Naive thymus-derived CD4-positive, alpha-beta T cell (primary cell): Measurements from ENCODE around the gene SLC39A5. TPM values are rescaled to one million over a fixed set of nuclear protein-coding genes. Genes with fewer than 3 reads are reported as not detected.

Experiments
- ATAC-seq: fragments of 150-1000 bp; cut with Tn5 transposase; 2 replicates; pipeline ENCODE4 v1.10.0; 2021; ENCODE audit warnings: mild to moderate bottlenecking, moderate library complexity
- CTCF ChIA-PET: fragments of 350-600 bp; sonication (Branson Sonifier 250); formaldehyde crosslinking; loops from one replicate; lab custom pipeline; 2021; ENCODE audit warnings: antibody characterized with exemption; lab: Charles Lee
- POLR2A ChIA-PET: fragments of 350-600 bp; sonication (Branson Sonifier 250); formaldehyde crosslinking; loops from one replicate; lab custom pipeline; 2021; ENCODE audit warnings: antibody characterized with exemption, inconsistent platforms; lab: Charles Lee
- DNase-seq, 9 donors: peaks; one replicate each; pipeline versions ENCODE4 v3.0.0 to v3.0.0-alpha.2; 2020 to 2022; ENCODE audit warnings: mixed read lengths in 1 of 9
- H3K27ac ChIP-seq: one replicate; pipeline ENCODE4 v1.7.0; 2013; ENCODE audit warnings: mild to moderate bottlenecking, low read depth, low read length, moderate library complexity
- H3K27me3 ChIP-seq, 2 donors: one replicate each; pipeline ENCODE4 v1.7.0; 2013; ENCODE audit warnings: low read length in 2 of 2, mild to moderate bottlenecking in 2 of 2, moderate library complexity in 2 of 2; ENCODE audit not compliant: control insufficient read depth in 2 of 2, insufficient read depth in 2 of 2
- H3K36me3 ChIP-seq, 3 experiments: 1 replicate in 2 of 3; 2 replicates in 1 of 3; pipeline ENCODE4 v1.7.0; 2013; ENCODE audit warnings: low read length in 3 of 3, mild to moderate bottlenecking in 3 of 3, moderate library complexity in 1 of 3; ENCODE audit not compliant: insufficient read depth in 3 of 3, control insufficient read depth in 2 of 3
- H3K4me1 ChIP-seq, 2 donors: one replicate each; pipeline ENCODE4 v1.7.0; 2013; ENCODE audit warnings: low read length in 2 of 2, mild to moderate bottlenecking in 2 of 2, moderate library complexity in 1 of 2; ENCODE audit not compliant: control insufficient read depth in 2 of 2, insufficient read depth in 2 of 2
- H3K4me3 ChIP-seq: 2 replicates; pipeline ENCODE4 v1.7.0; 2013; ENCODE audit warnings: mild to moderate bottlenecking, low read length
- H3K9me3 ChIP-seq, 3 experiments: 1 replicate in 2 of 3; 2 replicates in 1 of 3; pipeline ENCODE4 v1.7.0; 2013; ENCODE audit warnings: low read length in 3 of 3; ENCODE audit not compliant: control insufficient read depth in 2 of 3
- H3K27ac Mint-ChIP-seq, 9 donors: one replicate each; pipeline ENCODE4 v1.8.0; 2020 to 2022; ENCODE audit warnings: mixed read lengths in 9 of 9, mild to moderate bottlenecking in 8 of 9, moderate library complexity in 5 of 9, inconsistent platforms in 2 of 9
- H3K27me3 Mint-ChIP-seq, 5 donors: one replicate each; pipeline ENCODE4 v1.8.0; 2021 to 2022; ENCODE audit warnings: mixed read lengths in 5 of 5, mild to moderate bottlenecking in 1 of 5
- H3K36me3 Mint-ChIP-seq, 5 donors: one replicate each; pipeline ENCODE4 v1.8.0; 2020 to 2022; ENCODE audit warnings: mixed read lengths in 5 of 5, mild to moderate bottlenecking in 3 of 5, inconsistent platforms in 1 of 5
- H3K4me1 Mint-ChIP-seq, 7 donors: one replicate each; pipeline ENCODE4 v1.8.0; 2020 to 2022; ENCODE audit warnings: mixed read lengths in 7 of 7, mild to moderate bottlenecking in 3 of 7, inconsistent platforms in 1 of 7
- H3K4me3 Mint-ChIP-seq, 10 donors: one replicate each; pipeline ENCODE4 v1.8.0; 2020 to 2022; ENCODE audit warnings: mild to moderate bottlenecking in 10 of 10, mixed read lengths in 10 of 10, moderate library complexity in 6 of 10, inconsistent platforms in 2 of 10
- H3K9me3 Mint-ChIP-seq, 11 donors: one replicate each; pipeline ENCODE4 v1.8.0; 2020 to 2022; ENCODE audit warnings: mixed read lengths in 11 of 11, mild to moderate bottlenecking in 4 of 11, inconsistent platforms in 1 of 11, moderate library complexity in 1 of 11
- intact Hi-C, 2 donors: fragments of 100-400 bp; cut with micrococcal nuclease; formaldehyde crosslinking; loops; one replicate each; pipeline ENCODE4 v1.15.1; 2023
- polyA plus RNA-seq, 2 donors: library from polyadenylated mRNA; unstranded; fragments of 300-500 nt; fragmentation: Illumina TruSeq; gene quantifications; one replicate each; pipeline ENCODE4 v1.2.3, GENCODE V29; 2021
- total RNA-seq, 6 experiments: library from RNA in 5 of 6; stranded (reverse) in 5 of 6; gene quantifications; 1 replicate in 5 of 6; 2 replicates in 1 of 6; pipeline ENCODE4 v1.2.3 and lab custom pipeline; 2021 to 2026

Gene SLC39A5
- total and polyA plus RNA-seq, 7 experiments from 2014 or later = 0.43 to 1.2 (median 0.77) TPM; not detected in 4

GRCh38 chr12:56213878-56214277 is 16.0 kb upstream of the SLC39A5 start:
- peaks cover 8 to 62% (median 30%) of the 10 kb centered on the region in 3 experiments for H3K36me3 ChIP-seq
- ATAC-seq = no peak
- CTCF ChIA-PET = interaction anchor here (0.9 kb wide), 1 partner anchor 13 kb away, joined by 3 read pairs; no protein-coding TSS in a partner anchor
- peak overlapping the region; percentile 7 for H3K27ac ChIP-seq
- H3K4me3 Mint-ChIP-seq = no peak overlapping the region
- no peak for DNase-seq
- no peaks in the 10 kb centered on the region for H3K9me3 Mint-ChIP-seq
- H3K27ac Mint-ChIP-seq = peak overlapping the region in 2 of 9 donors; percentile 36 to 66
- no peaks in the 10 kb centered on the region for H3K9me3 ChIP-seq
- POLR2A ChIA-PET = interaction anchor here (0.6 kb wide), 1 partner anchor 121 kb away, joined by 3 read pairs; no protein-coding TSS in a partner anchor
- peaks cover 11 to 38% (median 16%) of the 10 kb centered on the region in 5 donors for H3K36me3 Mint-ChIP-seq
- no peaks in the 10 kb centered on the region for H3K27me3 ChIP-seq
- H3K4me1 Mint-ChIP-seq = peaks cover 6 to 18% (median 14%) of the 10 kb centered on the region in 7 donors
- no peaks in the 10 kb centered on the region for H3K27me3 Mint-ChIP-seq
- intact Hi-C loops = no loop called here
- no peaks in the 10 kb centered on the region for H3K4me1 ChIP-seq
- no peak overlapping the region for H3K4me3 ChIP-seq

GRCh38 chr12:56216461-56216860 is 13.4 kb upstream of the SLC39A5 start:
- ATAC-seq = no peak

GRCh38 chr12:56219840-56220239 is 10.0 kb upstream of the SLC39A5 start:
- peaks cover 0 to 3% (median 0%) of the 10 kb centered on the region in 5 donors for H3K27me3 Mint-ChIP-seq
- H3K4me1 Mint-ChIP-seq = peaks cover 15 to 63% (median 48%) of the 10 kb centered on the region in 7 donors
- Histone ChIP-seq H3K4me1 (peaks cover 22 to 25% of the 10 kb centered on the region in 2 donors), H3K27me3 (no peaks in the 10 kb centered on the region), H3K27ac (no peak overlapping the region), H3K36me3 (peaks cover 0 to 15% (median 5%) of the 10 kb centered on the region in 3 experiments), H3K9me3 (no peaks in the 10 kb centered on the region), H3K4me3 (no peak overlapping the region)
- no peaks in the 10 kb centered on the region for H3K9me3 Mint-ChIP-seq
- H3K27ac Mint-ChIP-seq = peak overlapping the region in 3 of 9 donors; percentile 9 to 66 (median 46)
- H3K36me3 Mint-ChIP-seq = peaks cover 5 to 10% (median 5%) of the 10 kb centered on the region in 5 donors
- CTCF ChIA-PET = no interaction called here
- intact Hi-C loops = loop anchor here (2.0 to 5.0 kb wide), 4 partner anchors 68 to 867 kb away; partner anchors contain the start of genes MYL6B (in 1 of the 2), NAB2 (in 1 of the 2) and PAN2 (in 1 of the 2)
- POLR2A ChIA-PET = interaction anchor here (0.7 to 3.8 kb wide), 5 partner anchors 16 to 420 kb away, joined by 6 to 61 read pairs (median 40); partner anchors contain the start of genes RPL41, SMARCC2 and ZC3H10
- H3K4me3 Mint-ChIP-seq = peak overlapping the region in 7 of 10 donors; percentile 18 to 61 (median 37)
- DNase-seq = no peak
- ATAC-seq = no peak

More at GRCh38 chr12:56216461-56216860, 13.4 kb upstream of the SLC39A5 start:
- H3K9me3 Mint-ChIP-seq = no peaks in the 10 kb centered on the region
- H3K27ac Mint-ChIP-seq = peak overlapping the region in 3 of 9 donors; percentile 22 to 54 (median 35)
- ChIA-PET POLR2A (no interaction called here), CTCF (interaction anchor here (0.7 to 1.0 kb wide), 2 partner anchors 9 to 108 kb away, joined by 3 read pairs; no protein-coding TSS in a partner anchor)
- no peak for DNase-seq
- intact Hi-C loops = no loop called here
- Histone ChIP-seq H3K27ac (no peak overlapping the region), H3K36me3 (peaks cover 0 to 45% (median 22%) of the 10 kb centered on the region in 3 experiments), H3K4me3 (no peak overlapping the region), H3K27me3 (no peaks in the 10 kb centered on the region), H3K4me1 (peaks cover 7 to 13% of the 10 kb centered on the region in 2 donors), H3K9me3 (no peaks in the 10 kb centered on the region)
- no peaks in the 10 kb centered on the region for H3K27me3 Mint-ChIP-seq
- H3K4me3 Mint-ChIP-seq = no peak overlapping the region
- peaks cover 6 to 34% (median 24%) of the 10 kb centered on the region in 7 donors for H3K4me1 Mint-ChIP-seq
- peaks cover 6 to 23% (median 12%) of the 10 kb centered on the region in 5 donors for H3K36me3 Mint-ChIP-seq

GRCh38 chr12:56220611-56221231 is 9.1 kb upstream of the SLC39A5 start:
- peak overlapping the region; percentile 82 for H3K4me3 ChIP-seq
- peaks cover 22 to 27% of the 10 kb centered on the region in 2 donors for H3K4me1 ChIP-seq
- H3K9me3 ChIP-seq = no peaks in the 10 kb centered on the region
- ATAC-seq (no peak), DNase-seq (peak in 4 of 9 donors; percentile 11 to 27 (median 22))
- Mint-ChIP-seq H3K27ac (peak overlapping the region; percentile 97 to 100 (median 99)), H3K4me3 (peak overlapping the region; percentile 92 to 100 (median 98)), H3K4me1 (peaks cover 21 to 66% (median 52%) of the 10 kb centered on the region in 7 donors), H3K9me3 (no peaks in the 10 kb centered on the region), H3K27me3 (peaks cover 0 to 3% (median 0%) of the 10 kb centered on the region in 5 donors), H3K36me3 (peaks cover 0 to 9% (median 0%) of the 10 kb centered on the region in 5 donors)
- intact Hi-C loops = loop anchor here (1.0 to 5.0 kb wide), 6 partner anchors 68 to 867 kb away; partner anchors contain the start of genes MYL6B (in 1 of the 2), NAB2 (in 1 of the 2), PA2G4 (in 1 of the 2) and PAN2 (in 1 of the 2)
- POLR2A ChIA-PET = interaction anchor here (0.5 to 3.8 kb wide), 14 partner anchors 9 to 419 kb away, joined by 3 to 61 read pairs (median 14); partner anchors contain the start of genes COQ10A, RPL41, SMARCC2 and SPRYD4
- CTCF ChIA-PET = interaction anchor here (1.1 to 3.5 kb wide), 9 partner anchors 15 to 416 kb away, joined by 3 to 38 read pairs (median 5); partner anchors contain the start of genes PA2G4, RPL41, SMARCC2 and ZC3H10
- peaks cover 0 to 10% (median 0%) of the 10 kb centered on the region in 3 experiments for H3K36me3 ChIP-seq
- H3K27ac ChIP-seq = peak overlapping the region; percentile 98
- no peaks in the 10 kb centered on the region for H3K27me3 ChIP-seq

GRCh38 chr12:56221232-56221756 is 8.6 kb upstream of the SLC39A5 start:
- Histone ChIP-seq H3K36me3 (peaks cover 0 to 9% (median 0%) of the 10 kb centered on the region in 3 experiments), H3K27me3 (no peaks in the 10 kb centered on the region), H3K9me3 (no peaks in the 10 kb centered on the region), H3K4me1 (peaks cover 22 to 27% of the 10 kb centered on the region in 2 donors), H3K4me3 (peak overlapping the region; percentile 82), H3K27ac (peak overlapping the region; percentile 98)
- ChIA-PET CTCF (interaction anchor here (0.6 to 3.5 kb wide), 23 partner anchors 10 to 484 kb away, joined by 3 to 38 read pairs (median 4); partner anchors contain the start of genes ANKRD52, CNPY2, PA2G4 and RPL41), POLR2A (interaction anchor here (0.5 to 3.8 kb wide), 45 partner anchors 8 to 506 kb away, joined by 3 to 61 read pairs (median 5); partner anchors contain the start of genes ANKRD52, BAZ2A, CNPY2 and COQ10A)
- H3K4me1 Mint-ChIP-seq = peaks cover 21 to 62% (median 51%) of the 10 kb centered on the region in 7 donors
- peaks cover 0 to 3% (median 0%) of the 10 kb centered on the region in 5 donors for H3K27me3 Mint-ChIP-seq
- peaks cover 0 to 12% (median 0%) of the 10 kb centered on the region in 5 donors for H3K36me3 Mint-ChIP-seq
- ATAC-seq (peak; percentile 45), DNase-seq (peak in 1 of 9 donors; percentile 11)
- peak overlapping the region; percentile 92 to 100 (median 98) for H3K4me3 Mint-ChIP-seq
- intact Hi-C loops = loop anchor here (1.0 to 5.0 kb wide), 6 partner anchors 69 to 866 kb away; partner anchors contain the start of genes MYL6B (in 1 of the 2), NAB2 (in 1 of the 2), PA2G4 (in 1 of the 2) and PAN2 (in 1 of the 2)
- peak overlapping the region; percentile 97 to 100 (median 99) for H3K27ac Mint-ChIP-seq
- no peaks in the 10 kb centered on the region for H3K9me3 Mint-ChIP-seq
